ENCODE data around the gene KCNJ15. TPM values are rescaled to one million over a fixed set of nuclear protein-coding genes. Genes with fewer than 3 reads are reported as not detected.

KCNJ15 gene
- total and polyA plus RNA-seq, 11 donors, result 0.07 to 1.8 (median 0.38) TPM

- H3K27me3 ChIP-seq, result peaks cover 0 to 13% (median 0%) of the 10 kb centered on the region in 9 donors
- DNase-seq (no peak), ATAC-seq (no peak)
- H3K27ac ChIP-seq, result peak overlapping the region in 1 of 12 donors; percentile 19
- peaks cover 0 to 16% (median 0%) of the 10 kb centered on the region in 12 donors for H3K4me1 ChIP-seq
- intact Hi-C loops (cut with DNase I), result no loop called here
- H3K4me3 ChIP-seq, result no peak overlapping the region
- H3K9me3 ChIP-seq, result no peaks in the 10 kb centered on the region
- WGBS, 4 donors, result 64 to 71% (median 68%) methylated on average over 3 of the region's 3 CpGs
- no peaks in the 10 kb centered on the region for H3K36me3 ChIP-seq
- TF ChIP-seq CTCF (IDR thresholded peaks at IDR 0.05) (no peak), POLR2A (IDR thresholded peaks at IDR 0.05) (no peak)
Observed at GRCh38 chr21:38254970-38255369, 1.8 kb upstream of the KCNJ15 start.

GRCh38 chr21:38255571-38256117, 1.1 kb upstream of the KCNJ15 start:
- no peak overlapping the region for H3K4me3 ChIP-seq
- 73 to 80% (median 76%) methylated on average over 7 to 9 of the region's 9 CpGs for WGBS, 4 donors
- intact Hi-C loops (cut with DNase I), result no loop called here
- ATAC-seq (no peak), DNase-seq (no peak)
- H3K4me1 ChIP-seq, result peaks cover 0 to 16% (median 0%) of the 10 kb centered on the region in 12 donors
- H3K9me3 ChIP-seq, result no peaks in the 10 kb centered on the region
- peaks cover 0 to 13% (median 0%) of the 10 kb centered on the region in 9 donors for H3K27me3 ChIP-seq
- TF ChIP-seq POLR2A (IDR thresholded peaks at IDR 0.05) (no peak), CTCF (IDR thresholded peaks at IDR 0.05) (no peak)
- H3K36me3 ChIP-seq, result no peaks in the 10 kb centered on the region
- peak overlapping the region in 1 of 12 donors; percentile 19 for H3K27ac ChIP-seq

- 69 to 84% (median 83%) methylated on average over 5 of the region's 5 CpGs for WGBS, 4 donors
- peak overlapping the region in 1 of 12 donors; percentile 3 for H3K27ac ChIP-seq
- TF ChIP-seq POLR2A (IDR thresholded peaks at IDR 0.05) (no peak), CTCF (IDR thresholded peaks at IDR 0.05) (no peak)
- peaks cover 0 to 19% (median 0%) of the 10 kb centered on the region in 12 donors for H3K4me1 ChIP-seq
- intact Hi-C loops (cut with DNase I), result no loop called here
- DNase-seq (no peak), ATAC-seq (no peak)
- no peaks in the 10 kb centered on the region for H3K9me3 ChIP-seq
- H3K4me3 ChIP-seq, result peak overlapping the region in 1 of 12 donors; percentile 0
- H3K36me3 ChIP-seq, result no peaks in the 10 kb centered on the region
- peaks cover 0 to 13% (median 0%) of the 10 kb centered on the region in 9 donors for H3K27me3 ChIP-seq
Observed at GRCh38 chr21:38257667-38258066, 876 bp downstream of the KCNJ15 start.

- WGBS, 4 donors, result 63 to 69% (median 66%) methylated on average over 17 of the region's 17 CpGs
- H3K27ac ChIP-seq, result peak overlapping the region in 1 of 12 donors; percentile 3
- intact Hi-C loops (cut with DNase I), result no loop called here
- DNase-seq, result no peak
- H3K36me3 ChIP-seq, result no peaks in the 10 kb centered on the region
- TF ChIP-seq POLR2A (IDR thresholded peaks at IDR 0.05) (no peak), CTCF (IDR thresholded peaks at IDR 0.05) (no peak)
- peaks cover 0 to 13% (median 0%) of the 10 kb centered on the region in 9 donors for H3K27me3 ChIP-seq
- no peak for ATAC-seq
- peak overlapping the region in 1 of 12 donors; percentile 0 for H3K4me3 ChIP-seq
- peaks cover 0 to 19% (median 0%) of the 10 kb centered on the region in 12 donors for H3K4me1 ChIP-seq
- H3K9me3 ChIP-seq, result no peaks in the 10 kb centered on the region
Observed at GRCh38 chr21:38258521-38259485, 2.0 kb downstream of the KCNJ15 start.

Data from heart left ventricle (tissue), 16 donors.